EL (cell line): Measurements from ENCODE around the gene SYTL3.
"Not testable (repeated sequence)": the region's sequence is repeated elsewhere in the genome, so short reads cannot be mapped to it uniquely, and the experiment has no call there.

Experiments used
- DNase-seq: peaks from one replicate; pipeline ENCODE4 v3.0.0-alpha.2; 2016

The SYTL3 gene

DNA sequence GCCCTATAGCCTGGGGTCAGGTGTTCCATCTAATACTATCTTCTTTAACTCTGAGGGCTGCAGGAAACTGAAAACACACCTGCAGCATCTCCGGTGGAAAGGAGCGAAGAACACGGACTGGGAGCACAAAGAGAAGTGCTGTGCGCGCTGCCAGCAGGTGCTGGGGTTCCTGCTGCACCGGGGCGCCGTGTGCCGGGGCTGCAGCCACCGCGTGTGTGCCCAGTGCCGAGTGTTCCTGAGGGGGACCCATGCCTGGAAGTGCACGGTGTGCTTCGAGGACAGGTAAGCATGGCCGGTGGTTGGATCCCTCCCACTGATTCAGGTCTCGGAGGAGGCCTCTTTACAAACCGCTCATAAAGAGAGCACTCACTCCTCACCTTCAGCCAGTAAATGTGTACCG is 15.5 kb downstream of the SYTL3 start:
- no peak for DNase-seq

DNA sequence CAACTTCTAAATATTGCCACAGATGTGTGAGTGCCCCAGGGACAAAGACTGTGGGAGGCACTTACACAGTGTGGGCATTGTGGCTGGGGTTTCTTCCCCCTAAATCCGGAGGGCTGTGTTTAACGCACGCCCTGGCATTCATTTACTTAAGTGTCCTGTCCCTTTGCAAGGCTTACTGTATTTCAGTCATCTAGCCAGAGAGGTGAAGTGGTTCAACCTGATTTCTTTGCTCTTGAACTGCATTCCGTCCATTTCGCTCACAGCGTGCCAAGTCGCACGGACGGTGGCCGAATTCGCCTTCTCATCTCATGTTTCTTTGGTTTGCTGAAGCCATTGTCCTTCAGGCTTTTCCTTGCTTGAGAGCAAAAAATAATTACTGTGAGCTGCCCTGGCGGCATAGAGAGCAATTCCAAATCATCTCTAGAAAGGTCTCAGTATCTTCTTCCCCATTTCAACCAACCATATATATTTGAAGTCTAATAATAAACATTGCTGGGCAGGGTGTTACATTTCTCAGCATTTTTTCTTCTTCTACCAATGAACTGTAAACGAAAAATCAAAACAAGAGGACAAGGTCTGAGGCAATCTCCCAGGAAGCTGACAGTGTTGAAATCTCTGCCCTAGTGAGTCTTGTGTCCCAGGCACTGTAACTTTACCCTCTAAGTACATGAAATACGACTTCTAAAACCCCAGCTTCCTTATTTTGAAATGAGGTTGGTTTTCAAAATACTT is 16.9 kb downstream of the SYTL3 start:
- DNase-seq, result no peak

DNA sequence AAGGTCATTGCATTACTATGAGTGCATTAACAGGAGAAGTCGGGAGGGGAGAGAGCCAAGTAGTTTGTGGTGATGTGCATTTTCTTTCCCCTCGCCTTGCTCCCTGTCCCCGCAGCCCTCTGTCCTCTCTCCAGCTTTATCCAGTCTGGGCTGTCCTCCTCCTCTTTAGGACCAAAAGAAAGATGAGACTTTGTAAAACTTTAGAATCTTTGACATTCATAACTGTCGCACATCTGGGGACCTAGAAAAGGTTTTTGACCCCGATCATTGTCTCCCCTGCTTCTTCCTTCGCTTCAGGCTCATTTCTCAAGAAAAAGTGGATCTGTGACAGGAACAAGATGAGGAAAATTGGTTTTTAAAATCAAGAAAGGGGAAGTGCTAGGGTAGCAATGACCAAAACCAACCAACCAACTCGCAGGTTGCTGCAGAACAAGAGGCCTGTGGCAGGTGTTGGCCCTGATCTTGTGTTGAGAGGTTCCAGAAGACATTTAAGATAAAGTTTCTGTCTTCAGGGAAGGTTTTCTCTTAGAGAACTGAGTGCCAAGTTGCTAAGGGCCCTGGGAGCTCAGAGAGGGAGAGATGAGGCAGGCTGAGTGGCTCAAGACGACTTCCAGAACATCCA is 17.6 kb downstream of the SYTL3 start:
- DNase-seq, result no peak

DNA sequence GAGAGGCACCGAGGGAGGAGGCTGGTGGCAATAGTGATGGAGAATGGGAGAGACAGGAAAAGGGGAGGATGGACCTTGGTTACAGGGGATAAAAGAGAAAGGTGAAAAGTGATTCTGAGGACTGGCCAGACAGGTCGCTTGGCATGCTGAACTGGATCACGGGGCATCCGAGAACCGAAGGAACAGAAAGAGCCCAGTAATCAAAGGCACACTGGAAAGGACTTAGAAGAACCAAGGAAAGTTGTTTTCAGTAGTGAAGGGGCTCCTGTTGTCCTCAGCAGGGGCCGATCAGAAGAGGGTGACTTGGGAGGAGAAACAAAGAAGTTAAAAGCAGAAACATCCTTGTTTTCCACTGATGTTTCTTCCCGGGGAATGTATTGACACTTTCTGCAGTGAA is 18.9 kb downstream of the SYTL3 start:
- no peak for DNase-seq

DNA sequence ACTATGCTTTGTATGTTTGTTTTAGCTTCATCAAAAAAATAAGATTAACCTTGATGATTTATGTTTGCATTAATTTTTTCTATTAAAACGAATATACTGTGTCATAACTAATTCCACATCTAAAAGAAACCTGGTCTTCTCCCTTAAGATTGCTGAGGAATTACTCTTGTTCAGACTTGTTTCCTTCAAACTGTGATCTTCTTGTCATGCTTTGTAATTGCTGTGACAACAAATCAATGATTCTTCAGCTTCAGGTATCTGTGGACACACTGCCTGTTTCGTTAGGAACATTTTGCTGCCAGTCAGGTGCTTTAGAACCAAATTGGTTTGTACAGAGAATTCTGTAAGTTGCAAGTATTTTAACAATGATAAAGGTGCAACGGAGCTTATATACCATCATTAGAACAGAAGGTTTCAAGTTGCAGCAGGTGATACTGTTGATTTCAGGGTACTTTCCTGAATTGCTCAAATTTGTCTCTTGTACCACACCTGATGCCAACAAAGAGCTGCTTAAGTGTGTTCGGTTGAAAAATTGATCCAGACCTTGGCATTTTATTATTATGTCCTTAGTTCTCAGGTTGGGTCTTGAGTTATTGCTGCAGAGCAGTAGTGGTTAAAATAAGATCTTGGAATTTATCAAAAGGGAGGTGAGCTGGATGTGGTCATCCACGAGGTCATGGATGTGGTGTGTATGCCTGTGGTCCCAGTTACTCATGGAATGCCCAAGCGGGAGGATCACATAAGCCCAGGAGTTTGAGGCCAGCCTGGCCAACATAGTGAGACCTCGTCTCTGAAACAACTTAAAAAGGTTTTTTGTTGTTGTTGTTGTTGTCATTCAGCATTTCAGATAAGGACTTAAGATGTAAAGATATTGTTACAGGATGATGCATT is 19.5 kb downstream of the SYTL3 start:
- DNase-seq, result peak; percentile 54

DNA sequence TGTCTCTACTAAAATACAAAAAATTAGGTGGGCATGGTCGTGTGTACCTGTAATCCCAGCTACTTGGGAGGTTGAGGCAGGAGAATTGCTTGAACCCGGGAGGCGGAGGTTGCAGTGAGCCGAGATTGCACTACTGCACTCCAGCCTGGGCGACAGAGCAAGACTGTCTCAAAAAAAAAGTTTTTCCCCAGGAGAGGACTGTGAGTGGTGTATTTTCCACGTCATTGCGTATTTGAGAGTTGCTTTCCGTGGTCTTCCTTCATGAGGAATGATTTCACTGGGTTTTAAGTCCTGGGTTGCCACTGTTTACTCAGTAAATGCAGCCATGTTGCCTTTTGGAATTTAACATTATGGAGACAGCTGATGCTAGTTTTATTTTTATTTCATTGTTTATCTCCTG is 22.3 kb downstream of the SYTL3 start:
- not testable (repeated sequence) for DNase-seq

DNA sequence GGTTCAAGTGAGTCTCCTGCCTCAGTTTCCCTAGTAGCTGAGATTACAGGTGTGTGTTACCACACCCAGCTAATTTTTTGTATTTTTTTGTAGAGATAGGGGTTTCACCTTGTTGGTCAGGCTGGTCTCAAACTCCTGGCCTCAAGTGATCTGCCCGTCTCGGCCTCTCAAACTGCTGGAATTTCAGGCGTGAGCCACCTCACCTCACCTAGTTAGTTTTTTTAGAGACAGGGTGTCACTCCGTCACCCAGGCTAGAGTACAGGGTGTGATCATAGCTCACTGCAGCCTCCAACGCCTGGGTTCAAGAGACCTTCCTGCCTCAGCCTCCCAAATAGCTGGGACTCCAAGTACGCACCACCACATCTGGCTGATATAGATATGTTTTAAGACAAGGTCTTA is 22.9 kb downstream of the SYTL3 start:
- DNase-seq, result no peak

DNA sequence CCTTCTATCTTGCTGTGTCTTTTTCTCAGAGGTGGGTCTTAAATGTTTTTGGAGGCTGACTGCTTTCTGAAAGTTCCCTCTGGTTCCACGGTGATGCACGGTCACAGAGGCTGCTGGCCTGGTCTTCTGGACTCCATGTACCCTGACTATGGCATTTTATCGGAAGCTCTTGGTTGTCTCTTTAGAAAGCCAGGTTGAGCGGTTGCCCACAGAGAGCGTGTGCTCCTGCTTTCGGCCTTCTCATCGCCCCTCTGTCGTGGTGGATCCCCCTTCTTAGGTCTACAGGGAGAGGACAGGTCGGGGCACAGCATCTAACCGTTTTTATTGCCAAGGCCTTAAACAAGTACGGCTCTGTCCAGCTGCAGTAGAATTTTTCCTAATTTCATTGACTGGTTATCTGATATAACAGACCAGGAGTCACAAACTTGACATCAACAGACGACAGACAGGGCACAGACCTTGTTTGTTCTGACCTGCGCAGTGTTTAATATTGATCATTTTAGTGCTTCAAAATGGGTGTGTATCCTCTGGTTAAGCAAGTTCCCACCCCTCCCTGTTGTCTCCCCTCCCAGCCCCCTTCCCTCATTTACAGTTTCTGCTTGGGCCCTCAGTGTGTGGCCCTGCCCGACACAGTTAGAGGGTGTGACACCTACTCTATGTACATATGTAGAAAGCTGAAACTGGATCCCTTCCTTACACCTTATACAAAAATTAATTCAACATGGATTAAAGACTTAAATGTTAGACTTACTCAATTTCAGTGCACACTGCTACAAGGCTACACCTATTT is 24.7 kb downstream of the SYTL3 start:
- no peak for DNase-seq

DNA sequence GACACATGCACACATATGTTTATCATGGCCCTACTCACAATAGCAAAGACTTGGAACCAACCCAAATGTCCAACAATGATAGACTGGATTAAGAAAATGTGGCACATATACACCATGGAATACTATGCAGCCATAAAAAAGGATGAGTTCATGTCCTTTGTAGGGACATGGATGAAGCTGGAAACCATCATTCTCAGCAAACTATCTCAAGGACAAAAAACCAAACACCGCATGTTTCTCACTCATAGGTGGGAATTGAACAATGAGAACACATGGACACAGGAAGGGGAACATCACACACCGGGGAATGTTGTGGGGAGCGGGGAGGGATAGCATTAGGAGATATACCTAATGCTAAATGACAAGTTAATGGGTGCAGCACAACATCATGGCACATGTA is 27.2 kb downstream of the SYTL3 start:
- not testable (repeated sequence) for DNase-seq

DNA sequence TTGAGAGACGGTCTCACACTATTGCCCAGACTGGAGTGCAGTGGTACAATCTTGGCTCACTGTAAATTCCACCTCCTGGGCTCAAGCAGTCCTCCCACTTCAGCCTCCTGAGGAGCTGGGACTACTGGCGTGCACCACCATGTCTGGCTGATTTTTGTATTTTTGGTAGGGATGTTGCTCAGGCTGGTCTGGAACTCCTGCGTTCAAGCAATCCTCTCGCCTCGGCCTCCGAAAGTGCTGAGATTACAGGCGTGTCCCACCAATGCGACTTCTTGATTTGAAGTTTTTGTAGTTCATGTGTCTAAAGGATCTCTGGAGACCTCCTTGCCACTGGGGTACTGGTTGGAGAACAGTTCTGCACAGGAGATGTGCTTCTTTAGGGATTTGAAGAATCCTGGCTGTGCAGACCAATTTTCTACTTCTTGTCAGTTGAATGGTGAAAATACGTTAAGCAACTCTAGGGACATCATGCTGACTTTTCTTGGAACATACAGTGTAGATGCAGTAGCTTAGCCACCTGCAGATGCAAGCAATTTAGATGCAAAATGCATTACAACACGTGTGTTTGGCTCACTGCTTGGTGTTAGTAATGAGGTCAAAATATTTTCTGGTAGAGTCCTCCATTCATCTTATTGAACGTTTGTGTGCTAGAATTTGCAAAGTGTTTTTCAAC is 28.2 kb downstream of the SYTL3 start:
- no peak for DNase-seq

DNA sequence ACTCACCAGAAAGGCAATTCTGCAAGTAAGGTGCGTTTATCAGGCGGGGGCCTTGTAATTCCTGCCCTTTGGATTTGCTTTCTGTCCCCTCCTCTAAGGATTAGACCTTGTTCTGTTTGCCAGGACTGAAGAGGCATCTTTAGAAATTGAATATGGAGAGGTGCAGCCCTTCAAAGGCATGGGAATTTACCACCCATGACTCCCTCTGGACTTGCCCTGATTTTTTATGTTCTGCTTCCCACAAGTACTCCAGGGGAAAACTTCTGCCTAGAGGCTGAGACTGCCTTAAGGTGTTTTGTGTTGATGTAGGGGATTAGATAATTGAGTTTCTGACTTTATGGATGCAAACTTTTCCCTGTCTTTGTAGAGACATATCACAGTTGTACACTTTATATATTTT is 30.2 kb downstream of the SYTL3 start:
- no peak for DNase-seq

DNA sequence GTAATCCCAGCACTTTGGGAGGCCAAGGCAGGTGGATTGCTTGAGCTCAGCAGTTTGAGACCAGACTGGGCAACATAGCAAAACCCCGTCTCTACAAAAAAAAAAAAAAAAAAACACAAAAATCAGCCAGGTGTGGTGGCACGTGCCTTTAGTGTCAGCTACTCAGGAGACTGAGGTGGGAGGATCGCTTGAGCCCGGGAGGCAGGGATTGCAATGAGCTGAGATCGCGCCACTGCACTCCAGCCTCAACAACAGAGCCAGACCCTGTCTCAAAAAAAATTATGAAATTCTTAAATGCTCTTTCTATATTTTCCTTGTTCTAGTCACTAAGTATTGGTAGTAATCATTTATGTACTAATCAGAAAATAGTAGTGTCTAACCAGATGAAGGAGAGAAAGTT is 30.6 kb downstream of the SYTL3 start:
- DNase-seq, result no peak

DNA sequence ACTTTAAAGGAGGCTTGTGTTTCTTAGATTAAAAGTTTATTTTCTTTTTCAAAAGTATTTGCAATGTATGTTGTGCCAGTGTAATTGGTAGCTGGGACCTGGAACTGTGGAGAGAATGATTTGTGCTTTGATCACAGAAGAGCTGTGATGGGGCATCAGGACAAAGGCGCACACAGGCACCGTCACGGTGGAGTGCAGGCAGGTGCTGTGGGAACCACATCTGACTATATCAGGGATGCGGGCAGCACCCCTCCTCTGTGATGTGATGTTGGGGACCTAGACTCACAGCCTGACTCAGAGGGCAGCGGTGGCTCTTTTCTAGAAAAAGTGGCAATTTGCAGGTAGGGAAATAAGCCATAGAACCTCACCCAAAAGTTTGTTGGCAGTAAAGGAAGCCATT is 34.5 kb downstream of the SYTL3 start:
- DNase-seq, result no peak

DNA sequence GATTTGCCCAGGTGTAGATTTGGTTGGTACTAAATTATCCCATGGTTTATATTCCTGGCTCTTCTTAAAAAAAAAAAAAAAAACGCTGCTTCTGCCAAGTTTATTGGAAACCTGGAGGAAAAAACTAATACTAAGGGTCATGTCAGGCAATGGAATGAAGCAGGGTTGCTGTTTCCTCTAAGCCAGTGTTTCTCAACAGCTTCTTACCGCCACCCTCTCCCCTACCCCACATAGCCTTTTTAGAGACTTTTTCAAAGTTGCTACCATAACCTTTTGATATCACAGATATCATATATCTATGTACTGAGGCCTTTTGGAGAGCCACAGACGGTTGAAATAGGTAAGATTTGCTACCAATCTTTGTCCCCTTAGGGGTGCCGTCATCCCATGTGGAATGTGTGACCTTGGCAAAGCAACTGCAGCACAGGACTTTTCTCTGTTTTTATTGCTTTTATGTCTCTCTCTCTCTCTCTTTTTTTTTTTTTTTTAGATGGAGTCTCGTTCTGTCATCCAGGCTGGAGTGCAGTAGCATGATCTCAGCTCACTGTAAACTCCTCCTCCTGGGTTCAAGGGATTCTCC is 35.0 kb downstream of the SYTL3 start:
- DNase-seq, result no peak

DNA sequence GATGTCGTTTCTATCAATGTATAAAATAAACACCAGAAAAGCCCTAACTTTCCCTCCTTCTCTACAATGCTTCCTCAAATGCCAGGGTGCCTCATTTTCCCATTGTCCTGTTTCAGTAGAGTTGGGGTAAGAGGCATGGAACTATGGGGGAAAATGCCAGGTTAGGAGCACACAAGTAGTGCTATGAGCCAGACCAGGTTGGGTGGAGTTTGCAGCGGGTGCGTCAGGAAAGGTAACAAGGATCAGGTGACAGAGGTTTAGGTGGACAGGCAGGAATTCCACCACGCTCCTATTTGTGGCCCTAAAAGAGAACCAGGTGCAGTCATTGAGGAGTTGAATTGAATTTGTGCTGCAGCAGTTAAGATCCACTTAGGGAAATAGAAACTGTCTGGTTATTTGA is 36.5 kb downstream of the SYTL3 start:
- DNase-seq, result no peak

DNA sequence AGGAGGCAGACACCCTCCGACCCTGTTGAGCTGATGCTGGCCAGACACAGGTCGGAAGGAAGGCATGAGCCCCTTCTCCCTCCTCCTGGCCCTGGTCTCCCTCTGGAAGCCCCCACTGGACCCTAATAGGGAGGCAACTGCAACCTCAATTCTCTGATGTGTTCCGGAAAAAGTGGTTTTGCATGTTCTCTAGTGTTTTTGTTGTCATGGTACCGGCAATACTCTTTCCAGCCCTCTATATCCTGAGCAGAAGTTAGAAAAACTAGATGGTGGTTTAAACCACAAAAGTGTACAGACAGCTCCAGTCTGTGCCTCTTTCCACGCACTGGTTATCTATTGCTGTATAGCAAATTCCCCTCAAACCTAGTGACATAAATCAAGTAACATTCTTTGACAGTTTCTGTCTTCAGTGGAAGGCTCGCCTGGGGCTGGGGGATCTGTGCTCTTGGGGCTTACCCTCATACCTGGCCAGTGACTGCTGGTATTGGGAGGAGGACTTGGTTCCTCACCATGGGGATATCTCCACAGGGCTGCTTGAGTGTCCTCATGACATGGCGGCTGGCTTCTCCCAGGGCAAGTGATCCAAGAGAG is 37.0 kb downstream of the SYTL3 start:
- DNase-seq, result no peak

DNA sequence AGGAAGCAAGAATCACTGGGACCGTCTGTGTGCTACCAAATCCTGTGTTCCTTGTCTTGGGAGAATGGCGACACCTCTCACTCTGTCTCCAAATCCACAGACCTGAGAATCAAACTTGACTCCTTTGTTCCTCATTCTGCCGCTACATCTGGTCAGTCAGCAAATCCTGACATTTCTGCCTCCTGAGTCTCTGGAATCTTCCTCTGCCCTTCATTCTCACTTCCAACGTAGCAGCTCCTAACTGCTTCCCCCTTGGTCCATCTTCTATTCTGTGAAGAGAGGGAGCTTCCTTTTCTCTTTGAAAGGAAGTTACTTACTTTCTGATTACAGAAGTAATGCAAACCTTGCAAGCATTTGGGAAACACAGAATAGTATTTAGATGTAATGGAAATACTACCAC is 37.7 kb downstream of the SYTL3 start:
- DNase-seq, result no peak

DNA sequence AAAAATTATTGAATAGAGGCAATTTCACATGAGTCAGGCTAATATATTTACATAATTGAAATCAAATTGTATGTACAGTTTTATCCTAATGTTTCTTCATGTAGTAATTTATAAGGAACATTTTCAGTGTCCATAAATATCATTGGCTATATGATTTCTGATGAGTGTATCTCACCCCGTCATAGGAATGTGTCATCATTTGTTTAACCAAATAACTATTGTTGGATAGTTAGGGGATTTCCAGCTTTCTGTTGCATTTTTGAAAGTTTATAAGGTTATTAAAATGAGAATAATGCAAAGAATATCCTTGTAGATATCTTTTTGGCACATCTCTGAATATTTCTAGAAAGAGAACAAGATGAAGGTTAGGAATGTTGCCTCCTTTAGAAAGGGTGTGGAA is 39.0 kb downstream of the SYTL3 start:
- DNase-seq, result peak; percentile 47

DNA sequence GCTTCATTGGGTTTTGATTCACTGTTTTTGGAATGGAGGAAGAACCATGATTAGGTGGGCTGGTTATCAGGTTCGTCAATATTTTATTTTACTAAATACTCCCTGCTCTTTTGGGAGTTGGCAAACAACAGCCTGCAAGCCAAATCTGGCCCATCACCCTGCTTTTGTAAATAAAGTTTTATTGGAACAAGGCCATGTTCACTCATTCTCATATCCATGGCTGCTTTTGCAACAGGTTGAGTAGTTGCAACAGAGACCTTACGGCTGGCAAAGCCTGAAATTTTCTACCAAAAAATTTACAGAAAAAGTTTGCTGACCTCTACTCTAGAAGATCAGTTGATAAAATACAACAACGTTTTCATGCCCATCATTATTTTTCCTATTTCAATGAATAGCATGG is 45.1 kb downstream of the SYTL3 start:
- DNase-seq, result no peak

DNA sequence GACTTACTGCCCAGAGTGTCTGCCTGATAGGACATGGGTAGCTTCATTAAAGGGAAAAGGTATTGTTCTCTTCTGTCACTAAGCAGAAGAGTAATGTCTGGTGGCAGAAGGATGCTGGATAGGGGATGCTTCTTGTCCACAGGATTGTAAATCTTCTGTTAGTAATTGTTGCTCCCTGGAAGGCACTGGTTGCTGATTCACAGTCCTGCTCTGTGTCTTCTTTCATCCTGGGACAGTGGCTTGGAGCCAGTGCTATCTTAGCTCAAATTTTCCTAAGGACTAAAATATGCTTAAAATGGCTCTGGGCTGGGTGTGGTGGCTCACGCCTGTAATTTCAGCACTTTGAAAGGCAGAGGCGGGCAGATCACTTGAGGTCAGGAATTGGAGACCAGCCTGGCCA is 48.0 kb downstream of the SYTL3 start:
- DNase-seq, result peak; percentile 56

DNA sequence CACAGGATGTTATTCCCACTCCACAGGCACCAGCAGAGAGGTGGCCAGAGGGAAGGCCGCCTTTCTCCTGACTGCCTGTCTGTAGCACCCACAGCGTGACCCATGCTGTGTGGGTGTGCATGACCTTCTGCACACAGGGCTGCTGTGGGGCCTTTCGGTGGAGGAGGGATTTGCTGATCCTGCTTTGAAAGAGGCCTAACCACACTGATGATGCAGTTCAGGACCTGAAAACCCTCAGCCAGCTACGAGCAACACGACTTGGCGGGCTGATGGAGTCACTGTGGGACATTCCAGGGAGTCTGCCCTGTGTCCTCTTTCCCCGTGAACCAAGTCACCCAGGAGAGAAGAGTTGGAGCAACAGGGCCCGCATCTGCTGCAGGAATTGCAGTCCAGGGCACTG is 49.1 kb downstream of the SYTL3 start:
- peak; percentile 20 for DNase-seq

DNA sequence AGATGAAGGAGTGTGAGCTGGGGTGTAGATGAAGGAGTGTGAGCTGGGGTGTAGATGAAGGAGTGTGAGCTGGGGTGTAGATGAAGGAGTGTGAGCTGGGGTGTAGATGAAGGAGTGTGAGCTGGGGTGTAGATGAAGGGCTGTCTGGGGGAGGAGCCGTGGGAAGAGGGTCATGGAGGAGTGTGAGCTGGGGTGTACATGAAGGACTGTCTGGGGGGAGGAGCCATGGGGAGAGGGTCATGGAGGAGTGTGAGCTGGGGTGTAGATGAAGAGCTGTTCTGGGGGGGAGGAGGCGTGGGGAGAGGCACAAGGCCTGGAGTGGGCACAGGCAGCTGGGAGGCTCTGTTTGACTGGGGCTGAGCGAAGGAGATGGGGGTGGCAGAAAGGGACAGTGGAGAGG is 51.4 kb downstream of the SYTL3 start:
- not testable (repeated sequence) for DNase-seq
